HCT116 (cell line): Measurements from ENCODE around the gene IPO11. TPM values are rescaled to one million over a fixed set of nuclear protein-coding genes. Genes with fewer than 3 reads are reported as not detected.

ENCODE experiments used
- ATAC-seq: fragments of 200-7000 bp; cut with Tn5 transposase; 2 replicates; pipeline ENCODE4 v1.9.1; 2020; ENCODE audit warnings: mild to moderate bottlenecking, moderate library complexity
- BruUV-seq: library from RNA; stranded (reverse); fragments of 400-500 nt; replicated peaks from 2 replicates; lab custom pipeline; 2021; lab: Mats Ljungman, UMichigan
- CTCF ChIA-PET: fragments of 300-600 bp; sonication (Branson Sonifier 250); formaldehyde crosslinking; loops from one replicate; lab custom pipeline; 2021; ENCODE audit warnings: antibody characterized with exemption; lab: Charles Lee
- POLR2A ChIA-PET: fragments of 300-600, 350-600 bp; sonication (Branson Sonifier 250); formaldehyde crosslinking; loops from one replicate; lab custom pipeline; 2021; ENCODE audit warnings: antibody characterized with exemption; lab: Charles Lee
- RAD21 ChIA-PET, 2 experiments: fragments of 300-600 bp; sonication (Branson Sonifier 250); formaldehyde crosslinking; loops; one replicate each; lab custom pipeline; 2023; ENCODE audit warnings: low total read pairs in 2 of 2; ENCODE audit not compliant: uncharacterized antibody in 2 of 2, unreplicated experiment in 2 of 2, low non-redundant PET in 1 of 2; lab: Charles Lee
- DNase-seq: peaks from one replicate; pipeline ENCODE4 v3.0.0-alpha.2; 2010; ENCODE audit warnings: low read depth, low spot score
- H2AFZ ChIP-seq: fragments of 200-600 bp; shearing (Covaris generic), sonication (generic); 2 replicates; pipeline ENCODE4 v1.6.1; 2017; ENCODE audit warnings: low read depth, mixed run types, mixed read lengths, antibody characterized with exemption, low read length; ENCODE audit not compliant: poor library complexity, severe bottlenecking
- H3K27ac ChIP-seq: 2 replicates; pipeline ENCODE4 v1.5.1; 2012; ENCODE audit warnings: low read depth, low read length
- H3K27me3 ChIP-seq: fragments of 200-600 bp; sonication (generic); 2 replicates; pipeline ENCODE4 v1.6.1; 2016; ENCODE audit warnings: mixed run types, low read length, mixed read lengths; ENCODE audit not compliant: insufficient read depth
- H3K36me3 ChIP-seq, 2 experiments: fragments of 200-500 bp in 1 of 2; fragments of 200-600 bp in 1 of 2; sonication (Bioruptor generic) in 1 of 2; sonication (generic) in 1 of 2; 2 replicates each; pipeline versions ENCODE4 v1.5.1 to v1.6.1; 2014 to 2016; ENCODE audit warnings: low read length in 2 of 2, inconsistent platforms in 1 of 2, mixed read lengths in 1 of 2, mixed run types in 1 of 2; ENCODE audit not compliant: insufficient read depth in 2 of 2, control insufficient read depth in 1 of 2
- H3K4me1 ChIP-seq, 2 experiments: fragments of 200-600 bp in 1 of 2; sonication (generic) in 1 of 2; 2 replicates each; pipeline versions ENCODE4 v1.5.1 to v1.6.1; 2012 to 2017; ENCODE audit warnings: low read length in 2 of 2, inconsistent platforms in 1 of 2, mild to moderate bottlenecking in 1 of 2, mixed read lengths in 1 of 2, mixed run types in 1 of 2, moderate library complexity in 1 of 2; ENCODE audit not compliant: insufficient read depth in 2 of 2, control insufficient read depth in 1 of 2
- H3K4me2 ChIP-seq: fragments of 200-600 bp; sonication (generic); 2 replicates; pipeline ENCODE4 v1.6.1; 2017; ENCODE audit warnings: mixed run types, low read length, mixed read lengths
- H3K4me3 ChIP-seq, 2 experiments: fragments of 200-600 bp in 1 of 2; sonication (generic) in 1 of 2; replicated peaks in 1 of 2; 2 replicates each; pipeline ENCODE4 v1.5.1; 2011 to 2016; ENCODE audit warnings: low read length in 2 of 2, control low read depth in 1 of 2, low read depth in 1 of 2, mild to moderate bottlenecking in 1 of 2, mixed read lengths in 1 of 2, mixed run types in 1 of 2
- H3K79me2 ChIP-seq: fragments of 200-600 bp; sonication (generic); 2 replicates; pipeline ENCODE4 v1.6.1; 2017; ENCODE audit warnings: mild to moderate bottlenecking, mixed run types, low read length, moderate library complexity, mixed read lengths; ENCODE audit not compliant: insufficient read depth
- H3K9ac ChIP-seq: fragments of 200-600 bp; sonication (generic); 2 replicates; pipeline ENCODE4 v1.6.1; 2016; ENCODE audit warnings: low read length, mixed read lengths
- H3K9me2 ChIP-seq: fragments of 200-600 bp; sonication (generic), shearing (Covaris generic); 2 replicates; pipeline ENCODE4 v1.6.1; 2017; ENCODE audit warnings: mixed run types, mild to moderate bottlenecking, moderate library complexity; ENCODE audit not compliant: insufficient read depth
- H3K9me3 ChIP-seq, 2 experiments: fragments of 200-500 bp in 1 of 2; fragments of 200-600 bp in 1 of 2; sonication (Bioruptor generic) in 1 of 2; sonication (generic) in 1 of 2; 2 replicates each; pipeline ENCODE4 v1.6.1; 2014 to 2017; ENCODE audit warnings: low read length in 2 of 2, mixed read lengths in 2 of 2, inconsistent platforms in 1 of 2, low read depth in 1 of 2, mild to moderate bottlenecking in 1 of 2, mixed run types in 1 of 2, moderate library complexity in 1 of 2; ENCODE audit not compliant: control insufficient read depth in 1 of 2, insufficient read depth in 1 of 2
- H4K20me1 ChIP-seq: fragments of 200-600 bp; sonication (generic), shearing (Covaris generic); 2 replicates; pipeline ENCODE4 v1.6.1; 2017; ENCODE audit warnings: mixed run types, mild to moderate bottlenecking, moderate library complexity; ENCODE audit not compliant: insufficient read depth
- CBX3 ChIP-seq: IDR thresholded peaks from 2 replicates; pipeline ENCODE4 v1.6.1; 2012; ENCODE audit warnings: low read depth
- CEBPB ChIP-seq: IDR thresholded peaks from 2 replicates; pipeline ENCODE4 v1.6.1; 2012; ENCODE audit warnings: low read depth
- EGR1 ChIP-seq: IDR thresholded peaks from 2 replicates; pipeline ENCODE4 v1.6.1; 2012; ENCODE audit warnings: low read depth
- ELF1 ChIP-seq: IDR thresholded peaks from 2 replicates; pipeline ENCODE4 v1.6.1; 2012; ENCODE audit warnings: low read depth, borderline replicate concordance
- EZH2 ChIP-seq: fragments of 200-600 bp; sonication (generic); IDR thresholded peaks from 2 replicates; pipeline ENCODE4 v1.6.1; 2017; ENCODE audit warnings: antibody characterized with exemption, mixed run types
- EZH2phosphoT487 ChIP-seq: fragments of 200-600 bp; IDR thresholded peaks from 2 replicates; pipeline ENCODE4 v1.6.1; 2018; ENCODE audit warnings: antibody characterized with exemption, borderline replicate concordance
- FOSL1 ChIP-seq: IDR thresholded peaks from 2 replicates; pipeline ENCODE4 v1.6.1; 2012; ENCODE audit warnings: low read depth
- JUND ChIP-seq: IDR thresholded peaks from 2 replicates; pipeline ENCODE4 v1.6.1; 2012
- MAX ChIP-seq: IDR thresholded peaks from 2 replicates; pipeline ENCODE4 v1.6.1; 2012
- POLR2A ChIP-seq: IDR thresholded peaks from 2 replicates; pipeline ENCODE4 v1.7.0; 2011; ENCODE audit warnings: borderline replicate concordance; ENCODE audit not compliant: insufficient read depth, insufficient read length; ENCODE audit errors: extremely low read depth
- POLR2AphosphoS5 ChIP-seq: IDR thresholded peaks from 2 replicates; pipeline ENCODE4 v1.6.1; 2011; ENCODE audit warnings: mild to moderate bottlenecking, low read depth, low read length, moderate library complexity
- RAD21 ChIP-seq: IDR thresholded peaks from 2 replicates; pipeline ENCODE4 v1.6.1; 2012; ENCODE audit warnings: low read depth, mild to moderate bottlenecking
- REST ChIP-seq: IDR thresholded peaks from 2 replicates; pipeline ENCODE4 v1.6.1; 2012; ENCODE audit warnings: low read depth
- SRF ChIP-seq: IDR thresholded peaks from 2 replicates; pipeline ENCODE4 v1.6.1; 2012; ENCODE audit warnings: low read depth
- TCF7L2 ChIP-seq: IDR thresholded peaks from 2 replicates; pipeline ENCODE4 v1.7.0; 2011; ENCODE audit warnings: borderline replicate concordance, inconsistent platforms; ENCODE audit not compliant: insufficient read depth, insufficient read length; ENCODE audit errors: extremely low read depth
- YY1 ChIP-seq: IDR thresholded peaks from 2 replicates; pipeline ENCODE4 v1.6.1; 2011; ENCODE audit warnings: low read length, low read depth, moderate library complexity, mild to moderate bottlenecking; ENCODE audit not compliant: insufficient replicate concordance; ENCODE audit errors: extremely low read depth
- ZNF274 ChIP-seq: fragments of 200-500 bp; sonication (Bioruptor generic); IDR thresholded peaks from 2 replicates; pipeline ENCODE4 v1.6.1; 2014; ENCODE audit warnings: mild to moderate bottlenecking, low read depth, low read length, inconsistent platforms
- intact Hi-C: fragments of 100-400 bp; cut with micrococcal nuclease; formaldehyde crosslinking; loops from 2 replicates; pipeline ENCODE4 v1.10.0; 2022
- total RNA-seq: library from RNA; stranded (reverse); gene quantifications from one replicate; pipeline ENCODE4 v1.2.1, GENCODE V29; 2021; ENCODE audit not compliant: unreplicated experiment

Gene IPO11
- total RNA-seq, 1 experiment from 2014 or later: 55.1 TPM

GRCh38 chr5:62386824-62387223 is 25.7 kb upstream of the IPO11 start:
- H3K27ac ChIP-seq: no peak overlapping the region

More at GRCh38 chr5:62386824-62387223, 25.7 kb upstream of the IPO11 start:
- no peaks in the 10 kb centered on the region for H3K27me3 ChIP-seq
- BruUV-seq: no TSS peak
- ChIA-PET CTCF (no interaction called here), RAD21 (no interaction called here), POLR2A (interaction anchor here (3.1 kb wide), 1 partner anchor 17 kb away, joined by 8 read pairs; the partner anchor contains the start of gene DIMT1)
- ATAC-seq: no peak
- no peaks in the 10 kb centered on the region for H3K4me1 ChIP-seq
- intact Hi-C loops: no loop called here
- H3K9ac ChIP-seq: no peak overlapping the region
- DNase-seq: no peak
- H3K9me3 ChIP-seq: no peaks in the 10 kb centered on the region
- H3K4me3 ChIP-seq: no peak overlapping the region
- no peaks in the 10 kb centered on the region for H3K9me2 ChIP-seq
- H2AFZ ChIP-seq: no peak overlapping the region
- H4K20me1 ChIP-seq: 0 out of 2 replicates have a peak, but pooled peaks cover 4% of the 10 kb centered on the region
- peaks cover 39 to 46% of the 10 kb centered on the region in 2 experiments for H3K36me3 ChIP-seq
- no peak for TF ChIP-seq ELF1
- no peak for TF ChIP-seq MAX
- no peak for TF ChIP-seq REST
- no peak for TF ChIP-seq SRF
- TF ChIP-seq RAD21: no peak
- TF ChIP-seq FOSL1: no peak
- TF ChIP-seq POLR2AphosphoS5: no peak
- no peak for TF ChIP-seq CEBPB
- TF ChIP-seq ZNF274: no peak
- TF ChIP-seq POLR2A: no peak
- TF ChIP-seq JUND: no peak
- no peak for TF ChIP-seq EGR1
- no peak for TF ChIP-seq EZH2phosphoT487
- TF ChIP-seq EZH2: no peak
- TF ChIP-seq TCF7L2: no peak
- no peak for TF ChIP-seq CBX3
- TF ChIP-seq YY1: no peak
- H3K79me2 ChIP-seq: no peaks in the 10 kb centered on the region; the same call in 1 of the 2 replicates
- H3K4me2 ChIP-seq: no peak overlapping the region
